ENCODE data around the gene IQSEC1. TPM values are rescaled to one million over a fixed set of nuclear protein-coding genes. Genes with fewer than 3 reads are reported as not detected.
A peak's percentile ranks its signal among the peaks of the same experiment; 100 is the strongest.

Gene IQSEC1
- total and polyA plus RNA-seq, 2 experiments from 2014 or later: 8.0 to 51.9 TPM

- no peaks in the 10 kb centered on the region for H3K79me2 ChIP-seq (replicated peaks; ENCODE audit: insufficient read depth)
- Mint-ChIP-seq H3K27me3 (ENCODE audit: insufficient read depth, low read depth, poor library complexity) (peaks cover 13% of the 10 kb centered on the region), H3K27ac (no peak overlapping the region), H3K4me1 (0 out of 3 replicates have a peak, but pooled peaks cover 2% of the 10 kb centered on the region), H3K36me3 (ENCODE audit: low read depth) (peaks cover 21% of the 10 kb centered on the region), H3K9me3 (no peaks in the 10 kb centered on the region), H3K4me3 (no peak overlapping the region)
- no peak overlapping the region for H3K4me3 ChIP-seq
- H3K4me2 ChIP-seq: no peak overlapping the region
- TF ChIP-seq POLR2AphosphoS5 (IDR thresholded peaks at IDR 0.05; ENCODE audit: low read depth) (no peak), CTCF (conservative IDR thresholded peaks at IDR 0.05; ENCODE audit: low read depth in 2 of 2) (peak in 1 of 2 experiments; percentile 41; a peak in 2 of 4 replicates), NANOG (IDR thresholded peaks at IDR 0.05; ENCODE audit: borderline replicate concordance) (no peak)
- no peaks in the 10 kb centered on the region for H4K20me1 ChIP-seq (replicated peaks; ENCODE audit: insufficient read depth)
- no peak overlapping the region for H3K27ac ChIP-seq (ENCODE audit: low read depth)
- H3K9me2 ChIP-seq (ENCODE audit: insufficient read depth): no peaks in the 10 kb centered on the region
- H3K36me3 ChIP-seq (ENCODE audit: insufficient read depth): no peaks in the 10 kb centered on the region; the same call in 1 of the 2 replicates
- DNase-seq (ENCODE audit: low spot score) (peak; percentile 50), ATAC-seq (peak; percentile 27)
- no peaks in the 10 kb centered on the region for H3F3A ChIP-seq (replicated peaks; ENCODE audit: low read depth)
- H2AFZ ChIP-seq: no peak overlapping the region
- no peaks in the 10 kb centered on the region for H3K4me1 ChIP-seq (ENCODE audit: insufficient read depth)
- no peaks in the 10 kb centered on the region for H3K27me3 ChIP-seq (ENCODE audit: insufficient read depth)
Observed at GRCh38 chr3:12907729-12908128, 165.5 kb downstream of the IQSEC1 start.

GRCh38 chr3:12907296-12907695 lies 165.9 kb downstream of the IQSEC1 start:
- H3K27me3 ChIP-seq (ENCODE audit: insufficient read depth): no peaks in the 10 kb centered on the region
- no peak overlapping the region for H3K27ac ChIP-seq (ENCODE audit: low read depth)
- peaks cover 12% of the 10 kb centered on the region for H3K27me3 Mint-ChIP-seq (ENCODE audit: insufficient read depth, low read depth, poor library complexity)
- H3K36me3 ChIP-seq (ENCODE audit: insufficient read depth): no peaks in the 10 kb centered on the region; the same call in 1 of the 2 replicates
- DNase-seq (ENCODE audit: low spot score) (no peak), ATAC-seq (no peak)
- no peak overlapping the region for H3K4me3 ChIP-seq
- peaks cover 18% of the 10 kb centered on the region for H3K36me3 Mint-ChIP-seq (ENCODE audit: low read depth)
- no peak overlapping the region for H2AFZ ChIP-seq
- no peaks in the 10 kb centered on the region for H3K79me2 ChIP-seq (replicated peaks; ENCODE audit: insufficient read depth)
- no peaks in the 10 kb centered on the region for H3F3A ChIP-seq (replicated peaks; ENCODE audit: low read depth)
- peaks cover 2% of the 10 kb centered on the region; the same call in 2 of the 3 replicates for H3K4me1 Mint-ChIP-seq
- H3K9me2 ChIP-seq (ENCODE audit: insufficient read depth): no peaks in the 10 kb centered on the region
- no peak overlapping the region for H3K4me3 Mint-ChIP-seq
- H4K20me1 ChIP-seq (replicated peaks; ENCODE audit: insufficient read depth): no peaks in the 10 kb centered on the region
- H3K4me2 ChIP-seq: no peak overlapping the region
- no peaks in the 10 kb centered on the region for H3K9me3 Mint-ChIP-seq
- H3K27ac Mint-ChIP-seq: no peak overlapping the region
- H3K4me1 ChIP-seq (ENCODE audit: insufficient read depth): no peaks in the 10 kb centered on the region
- TF ChIP-seq ZNF331 (CRISPR knock-in tag; IDR thresholded peaks at IDR 0.05; ENCODE audit: low read depth) (no peak), CTCF (conservative IDR thresholded peaks at IDR 0.05; ENCODE audit: low read depth in 2 of 2) (no peak), ZNF114 (CRISPR knock-in tag; IDR thresholded peaks at IDR 0.05) (no peak), NANOG (IDR thresholded peaks at IDR 0.05; ENCODE audit: borderline replicate concordance) (no peak), ZNF462 (CRISPR knock-in tag; IDR thresholded peaks at IDR 0.05) (no peak), POLR2AphosphoS5 (IDR thresholded peaks at IDR 0.05; ENCODE audit: low read depth) (no peak), REST (IDR thresholded peaks at IDR 0.05; ENCODE audit: unreplicated experiment) (no peak)
